Measurements from ENCODE around the gene DDX50. TPM values are rescaled to one million over a fixed set of nuclear protein-coding genes. Genes with fewer than 3 reads are reported as not detected.
"Not testable (repeated sequence)": the region's sequence is repeated elsewhere in the genome, so short reads cannot be mapped to it uniquely, and the experiment has no call there.

DDX50 gene
- total and polyA plus RNA-seq, 2 experiments from 2014 or later: 43.6 to 49.0 TPM

DNA sequence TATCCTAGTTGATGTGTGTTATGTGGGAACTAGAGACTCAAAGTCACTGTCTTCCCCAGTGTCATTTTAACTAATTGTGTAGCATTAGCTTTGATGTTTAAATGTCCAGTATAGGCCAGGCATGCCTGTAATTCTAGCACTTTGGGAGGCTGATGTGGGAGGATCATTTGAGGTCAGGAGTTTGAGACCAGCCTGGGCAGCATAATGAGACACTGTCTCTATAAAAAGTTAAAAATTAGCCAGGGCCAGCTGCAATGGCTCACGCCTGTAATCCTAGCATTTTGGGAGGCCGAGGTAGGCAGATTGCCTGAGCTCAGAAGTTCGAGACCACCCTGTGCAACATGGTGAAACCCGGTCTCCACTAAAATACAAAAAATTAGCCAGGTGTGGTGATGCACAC, 24.4 kb downstream of the DDX50 start:
- Histone ChIP-seq H3K27ac (no peak overlapping the region), H3K79me2 (ENCODE audit: insufficient read depth) (peaks cover 88% of the 10 kb centered on the region), H3K9me3 (ENCODE audit: low read depth) (no peaks in the 10 kb centered on the region), H3K4me1 (ENCODE audit: insufficient read depth) (no peaks in the 10 kb centered on the region), H4K20me1 (ENCODE audit: insufficient read depth) (no peaks in the 10 kb centered on the region), H3K27me3 (replicated peaks; ENCODE audit: insufficient read depth) (no peaks in the 10 kb centered on the region), H3K9me2 (ENCODE audit: insufficient read depth) (no peaks in the 10 kb centered on the region), H3K4me3 (no peak overlapping the region), H3K4me2 (ENCODE audit: unreplicated experiment) (no peak overlapping the region), H2AFZ (no peak overlapping the region), H3K36me3 (ENCODE audit: low read depth) (peaks cover 29% of the 10 kb centered on the region), H3K9ac (no peak overlapping the region), H3F3A (ENCODE audit: insufficient read depth) (peaks cover 11% of the 10 kb centered on the region; the same call in 1 of the 2 replicates)
- WGBS, 2 experiments (ENCODE audit: low coverage in 1 of 2, low lambda C conversion rate in 2 of 2, missing lambda C conversion rate in 2 of 2): 95 to 100% methylated on average over 4 of the region's 4 CpGs
- no peak for DNase-seq
- in situ Hi-C loops (cut with MboI): no loop called here
- TF ChIP-seq EZH2 (IDR thresholded peaks at IDR 0.05; ENCODE audit: insufficient read depth, poor library complexity, severe bottlenecking) (no peak), EZH2phosphoT487 (IDR thresholded peaks at IDR 0.05; ENCODE audit: insufficient read depth, low read depth) (no peak)

DNA sequence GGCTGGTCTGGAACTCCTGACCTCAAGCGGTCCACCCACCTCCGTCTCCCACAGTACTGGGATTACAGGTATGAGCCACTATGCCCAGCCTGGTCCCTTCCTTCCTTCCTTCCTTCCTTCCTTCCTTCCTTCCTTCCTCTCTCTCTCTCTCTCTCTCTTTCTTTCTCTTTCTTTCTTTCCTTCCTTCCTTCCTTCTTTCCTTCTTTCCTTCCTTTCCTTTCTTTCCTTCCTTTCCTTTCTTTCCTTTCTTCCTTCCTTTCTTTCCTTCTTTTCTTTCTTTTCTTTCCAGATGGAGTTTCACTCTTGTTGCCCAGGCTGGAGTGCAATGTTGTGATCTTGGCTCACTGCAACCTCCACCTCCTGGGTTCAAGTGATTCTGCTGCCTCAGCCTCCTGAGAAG, 28.0 kb downstream of the DDX50 start:
- H3K4me2 ChIP-seq (ENCODE audit: unreplicated experiment); H3K27me3 ChIP-seq (replicated peaks; ENCODE audit: insufficient read depth); H3K9me3 ChIP-seq (ENCODE audit: low read depth); H3K4me3 ChIP-seq; H2AFZ ChIP-seq; H3K9ac ChIP-seq; H4K20me1 ChIP-seq (ENCODE audit: insufficient read depth); H3K27ac ChIP-seq; H3F3A ChIP-seq (ENCODE audit: insufficient read depth); H3K9me2 ChIP-seq (ENCODE audit: insufficient read depth); DNase-seq; in situ Hi-C loops (cut with MboI); H3K4me1 ChIP-seq (ENCODE audit: insufficient read depth): not testable (repeated sequence)
- H3K79me2 ChIP-seq (ENCODE audit: insufficient read depth): peaks cover 83% of the 10 kb centered on the region
- 95 to 100% methylated on average over 2 of the region's 2 CpGs for WGBS, 2 experiments (ENCODE audit: low coverage in 1 of 2, low lambda C conversion rate in 2 of 2, missing lambda C conversion rate in 2 of 2)
- H3K36me3 ChIP-seq (ENCODE audit: low read depth): peaks cover 19% of the 10 kb centered on the region; the same call in 1 of the 2 replicates

DNA sequence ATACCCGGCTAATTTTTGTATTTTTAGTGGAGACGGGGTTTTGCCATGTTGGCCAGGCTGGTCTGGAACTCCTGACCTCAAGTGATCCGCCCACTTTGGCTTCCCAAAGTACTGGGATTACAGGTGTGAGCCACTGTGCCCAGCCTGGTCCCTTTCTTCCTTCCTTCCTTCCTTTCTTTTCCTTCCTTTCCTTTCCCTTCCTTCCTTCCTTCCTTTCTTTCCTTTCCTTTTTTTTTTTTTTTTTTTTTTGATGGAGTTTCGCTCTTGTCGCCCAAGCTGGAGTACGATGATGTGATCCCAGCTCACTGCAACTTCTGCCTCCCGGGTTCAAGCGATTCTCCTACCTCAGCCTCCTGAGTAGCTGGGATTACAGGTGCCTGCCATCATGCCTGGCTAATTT, 28.8 kb downstream of the DDX50 start:
- H3K9me2 ChIP-seq (ENCODE audit: insufficient read depth); H3F3A ChIP-seq (ENCODE audit: insufficient read depth); DNase-seq; H3K27me3 ChIP-seq (replicated peaks; ENCODE audit: insufficient read depth); H3K4me1 ChIP-seq (ENCODE audit: insufficient read depth); H3K4me2 ChIP-seq (ENCODE audit: unreplicated experiment); H4K20me1 ChIP-seq (ENCODE audit: insufficient read depth); H3K27ac ChIP-seq; H3K4me3 ChIP-seq; in situ Hi-C loops (cut with MboI); H3K9me3 ChIP-seq (ENCODE audit: low read depth); H2AFZ ChIP-seq; H3K9ac ChIP-seq: not testable (repeated sequence)
- Histone ChIP-seq H3K36me3 (ENCODE audit: low read depth) (peaks cover 21% of the 10 kb centered on the region; the same call in 1 of the 2 replicates), H3K79me2 (ENCODE audit: insufficient read depth) (peaks cover 81% of the 10 kb centered on the region)
- 97 to 100% methylated on average over 8 of the region's 8 CpGs for WGBS, 2 experiments (ENCODE audit: low coverage in 1 of 2, low lambda C conversion rate in 2 of 2, missing lambda C conversion rate in 2 of 2)

DNA sequence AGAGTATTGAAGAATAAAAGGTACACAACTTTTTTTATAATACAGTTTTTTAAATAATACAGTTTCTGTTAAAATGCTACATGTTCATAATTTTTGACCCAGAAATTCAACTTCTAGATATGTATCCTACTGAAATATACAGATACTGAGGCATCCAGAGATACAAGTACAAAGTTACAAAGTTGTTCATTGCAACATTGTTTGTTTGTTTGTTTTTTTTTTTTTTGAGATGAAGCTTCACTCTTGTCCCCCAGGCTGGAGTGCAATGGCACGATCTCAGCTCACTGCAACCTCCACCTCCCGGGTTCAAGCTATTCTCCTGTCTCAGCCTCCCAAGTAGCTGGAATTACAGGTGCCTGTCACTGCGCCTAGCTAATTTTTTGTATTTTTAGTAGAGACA, 31.7 kb downstream of the DDX50 start:
- H3K9ac ChIP-seq; H3K9me3 ChIP-seq (ENCODE audit: low read depth); H3K4me2 ChIP-seq (ENCODE audit: unreplicated experiment); H2AFZ ChIP-seq; H3K4me3 ChIP-seq; H4K20me1 ChIP-seq (ENCODE audit: insufficient read depth); H3K27me3 ChIP-seq (replicated peaks; ENCODE audit: insufficient read depth); H3K9me2 ChIP-seq (ENCODE audit: insufficient read depth); in situ Hi-C loops (cut with MboI); H3K27ac ChIP-seq; H3F3A ChIP-seq (ENCODE audit: insufficient read depth); DNase-seq; H3K4me1 ChIP-seq (ENCODE audit: insufficient read depth): not testable (repeated sequence)
- WGBS, 2 experiments (ENCODE audit: low coverage in 1 of 2, low lambda C conversion rate in 2 of 2, missing lambda C conversion rate in 2 of 2): 96 to 97% methylated on average over 3 of the region's 3 CpGs
- Histone ChIP-seq H3K36me3 (ENCODE audit: low read depth) (peaks cover 32% of the 10 kb centered on the region), H3K79me2 (ENCODE audit: insufficient read depth) (peaks cover 63% of the 10 kb centered on the region)

DNA sequence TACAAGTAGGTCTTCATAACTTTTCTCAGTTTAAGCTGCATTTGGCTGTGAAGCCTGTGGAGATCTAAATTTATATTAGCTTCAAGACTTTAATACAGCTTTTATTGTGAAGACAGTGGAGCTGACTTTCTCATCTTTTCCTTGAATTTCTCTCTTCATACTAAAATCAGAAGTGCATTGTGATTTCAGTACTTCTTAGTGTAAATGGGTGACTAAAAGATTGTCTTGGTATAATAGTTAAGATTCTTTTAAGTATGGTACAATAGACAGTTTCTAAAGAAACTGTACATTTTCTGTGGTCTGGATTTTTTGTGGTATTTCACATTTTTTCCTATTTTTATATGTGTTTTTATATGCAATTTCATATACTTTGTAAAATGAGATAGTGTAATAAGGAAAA, 33.9 kb downstream of the DDX50 start:
- Histone ChIP-seq H3K9me2 (ENCODE audit: insufficient read depth) (no peaks in the 10 kb centered on the region), H3K27me3 (replicated peaks; ENCODE audit: insufficient read depth) (no peaks in the 10 kb centered on the region), H3F3A (ENCODE audit: insufficient read depth) (peaks cover 6% of the 10 kb centered on the region), H3K4me1 (ENCODE audit: insufficient read depth) (no peaks in the 10 kb centered on the region), H3K9me3 (ENCODE audit: low read depth) (no peaks in the 10 kb centered on the region), H3K36me3 (ENCODE audit: low read depth) (peaks cover 34% of the 10 kb centered on the region), H4K20me1 (ENCODE audit: insufficient read depth) (no peaks in the 10 kb centered on the region), H3K27ac (no peak overlapping the region), H3K4me2 (ENCODE audit: unreplicated experiment) (no peak overlapping the region), H2AFZ (no peak overlapping the region), H3K4me3 (no peak overlapping the region), H3K9ac (no peak overlapping the region), H3K79me2 (ENCODE audit: insufficient read depth) (peaks cover 68% of the 10 kb centered on the region)
- DNase-seq: no peak
- TF ChIP-seq EZH2phosphoT487 (IDR thresholded peaks at IDR 0.05; ENCODE audit: insufficient read depth, low read depth) (no peak), EZH2 (IDR thresholded peaks at IDR 0.05; ENCODE audit: insufficient read depth, poor library complexity, severe bottlenecking) (no peak)
- in situ Hi-C loops (cut with MboI): no loop called here
